ENCODE data around the gene LIMD2. TPM values are rescaled to one million over a fixed set of nuclear protein-coding genes. Genes with fewer than 3 reads are reported as not detected.
"Not testable (repeated sequence)": the region's sequence is repeated elsewhere in the genome, so short reads cannot be mapped to it uniquely, and the experiment has no call there.

LIMD2 gene
- total and polyA plus RNA-seq, 2 experiments from 2014 or later: 98.8 to 105 TPM

- Histone ChIP-seq H3K9me2 (ENCODE audit: insufficient read depth) (no peaks in the 10 kb centered on the region), H3K79me2 (replicated peaks; ENCODE audit: insufficient read depth) (no peaks in the 10 kb centered on the region), H3K4me1 (ENCODE audit: insufficient read depth) (no peaks in the 10 kb centered on the region), H3K4me2 (no peak overlapping the region), H3K27me3 (ENCODE audit: insufficient read depth) (no peaks in the 10 kb centered on the region), H4K20me1 (replicated peaks; ENCODE audit: insufficient read depth) (no peaks in the 10 kb centered on the region; the same call in 1 of the 2 replicates), H3K4me3 (no peak overlapping the region), H3F3A (replicated peaks; ENCODE audit: low read depth) (no peaks in the 10 kb centered on the region), H3K36me3 (ENCODE audit: insufficient read depth) (peaks cover 5% of the 10 kb centered on the region; the same call in 1 of the 2 replicates), H2AFZ (no peak overlapping the region), H3K27ac (ENCODE audit: low read depth) (no peak overlapping the region)
- Mint-ChIP-seq H3K9me3 (no peaks in the 10 kb centered on the region), H3K27me3 (ENCODE audit: insufficient read depth, low read depth, poor library complexity) (peaks cover 3% of the 10 kb centered on the region), H3K27ac (no peak overlapping the region), H3K36me3 (ENCODE audit: low read depth) (peaks cover 14% of the 10 kb centered on the region; the same call in 2 of the 3 replicates), H3K4me3 (no peak overlapping the region), H3K4me1 (no peaks in the 10 kb centered on the region)
- ATAC-seq (no peak), DNase-seq (ENCODE audit: low spot score) (no peak)
- TF ChIP-seq JUNB (IDR thresholded peaks at IDR 0.05; ENCODE audit: unreplicated experiment) (no peak), ZNF114 (CRISPR knock-in tag; IDR thresholded peaks at IDR 0.05) (no peak)
- TF ChIP-seq, protein P1, sequence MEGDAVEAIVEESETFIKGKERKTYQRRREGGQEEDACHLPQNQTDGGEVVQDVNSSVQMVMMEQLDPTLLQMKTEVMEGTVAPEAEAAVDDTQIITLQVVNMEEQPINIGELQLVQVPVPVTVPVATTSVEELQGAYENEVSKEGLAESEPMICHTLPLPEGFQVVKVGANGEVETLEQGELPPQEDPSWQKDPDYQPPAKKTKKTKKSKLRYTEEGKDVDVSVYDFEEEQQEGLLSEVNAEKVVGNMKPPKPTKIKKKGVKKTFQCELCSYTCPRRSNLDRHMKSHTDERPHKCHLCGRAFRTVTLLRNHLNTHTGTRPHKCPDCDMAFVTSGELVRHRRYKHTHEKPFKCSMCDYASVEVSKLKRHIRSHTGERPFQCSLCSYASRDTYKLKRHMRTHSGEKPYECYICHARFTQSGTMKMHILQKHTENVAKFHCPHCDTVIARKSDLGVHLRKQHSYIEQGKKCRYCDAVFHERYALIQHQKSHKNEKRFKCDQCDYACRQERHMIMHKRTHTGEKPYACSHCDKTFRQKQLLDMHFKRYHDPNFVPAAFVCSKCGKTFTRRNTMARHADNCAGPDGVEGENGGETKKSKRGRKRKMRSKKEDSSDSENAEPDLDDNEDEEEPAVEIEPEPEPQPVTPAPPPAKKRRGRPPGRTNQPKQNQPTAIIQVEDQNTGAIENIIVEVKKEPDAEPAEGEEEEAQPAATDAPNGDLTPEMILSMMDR (conservative IDR thresholded peaks at IDR 0.05; ENCODE audit: low read depth in 2 of 2): no peak
These were observed 22.5 kb upstream of the LIMD2 start for GRCh38 chr17:63722403-63722802.

- H3K9me3 Mint-ChIP-seq; H3K36me3 Mint-ChIP-seq (ENCODE audit: low read depth): not testable (repeated sequence)
These were observed 20.3 kb upstream of the LIMD2 start for GRCh38 chr17:63720194-63720593.

GRCh38 chr17:63718988-63719387 lies 19.1 kb upstream of the LIMD2 start:
- no peaks in the 10 kb centered on the region for H3K36me3 Mint-ChIP-seq (ENCODE audit: low read depth)
- no peak overlapping the region for H3K4me3 Mint-ChIP-seq

More at GRCh38 chr17:63720194-63720593, 20.3 kb upstream of the LIMD2 start:
- not testable (repeated sequence) for H2AFZ ChIP-seq; H3K27ac Mint-ChIP-seq; H3K4me1 ChIP-seq (ENCODE audit: insufficient read depth); H3K36me3 ChIP-seq (ENCODE audit: insufficient read depth); H3K27me3 Mint-ChIP-seq (ENCODE audit: insufficient read depth, low read depth, poor library complexity); ATAC-seq; DNase-seq (ENCODE audit: low spot score); H3K9me2 ChIP-seq (ENCODE audit: insufficient read depth); H3K4me2 ChIP-seq; H3F3A ChIP-seq (replicated peaks; ENCODE audit: low read depth); H3K4me3 ChIP-seq; H3K27ac ChIP-seq (ENCODE audit: low read depth); H4K20me1 ChIP-seq (replicated peaks; ENCODE audit: insufficient read depth); H3K4me1 Mint-ChIP-seq; H3K79me2 ChIP-seq (replicated peaks; ENCODE audit: insufficient read depth); H3K27me3 ChIP-seq (ENCODE audit: insufficient read depth); H3K4me3 Mint-ChIP-seq

More at GRCh38 chr17:63718988-63719387, 19.1 kb upstream of the LIMD2 start:
- TF ChIP-seq POLR2AphosphoS5 (IDR thresholded peaks at IDR 0.05; ENCODE audit: low read depth) (no peak), EZH2phosphoT487 (IDR thresholded peaks at IDR 0.05; ENCODE audit: unreplicated experiment) (no peak)
- H4K20me1 ChIP-seq (replicated peaks; ENCODE audit: insufficient read depth): no peaks in the 10 kb centered on the region
- no peaks in the 10 kb centered on the region for H3F3A ChIP-seq (replicated peaks; ENCODE audit: low read depth)
- peaks cover 3% of the 10 kb centered on the region for H3K27me3 Mint-ChIP-seq (ENCODE audit: insufficient read depth, low read depth, poor library complexity)
- no peak overlapping the region for H3K4me2 ChIP-seq
- H3K4me1 Mint-ChIP-seq: no peaks in the 10 kb centered on the region
- no peak overlapping the region for H3K4me3 ChIP-seq
- no peak overlapping the region for H2AFZ ChIP-seq
- no peaks in the 10 kb centered on the region for H3K9me3 Mint-ChIP-seq
- H3K27ac ChIP-seq (ENCODE audit: low read depth): no peak overlapping the region
- H3K36me3 ChIP-seq (ENCODE audit: insufficient read depth): no peaks in the 10 kb centered on the region; the same call in 1 of the 2 replicates
- no peak for ATAC-seq
- DNase-seq (ENCODE audit: low spot score): no peak
- no peaks in the 10 kb centered on the region for H3K79me2 ChIP-seq (replicated peaks; ENCODE audit: insufficient read depth)
- no peaks in the 10 kb centered on the region for H3K9me2 ChIP-seq (ENCODE audit: insufficient read depth)
- H3K27ac Mint-ChIP-seq: no peak overlapping the region
- no peaks in the 10 kb centered on the region for H3K27me3 ChIP-seq (ENCODE audit: insufficient read depth)
- H3K4me1 ChIP-seq (ENCODE audit: insufficient read depth): no peaks in the 10 kb centered on the region
